Measurements from ENCODE around the gene CARMIL1. TPM values are rescaled to one million over a fixed set of nuclear protein-coding genes. Genes with fewer than 3 reads are reported as not detected.

Gene CARMIL1
- total RNA-seq, 2 donors from 2014 or later, result 28.7 to 31.6 TPM

GRCh38 chr6:25413207-25413905, 134.2 kb downstream of the CARMIL1 start:
- no peak overlapping the region for H3K9ac ChIP-seq (ENCODE audit: extremely low read depth, low read length, poor library complexity, severe bottlenecking)
- H3K36me3 ChIP-seq (ENCODE audit: control insufficient read depth, insufficient read depth, low read length), result no peaks in the 10 kb centered on the region
- DNase-seq, result no peak
- no peak overlapping the region for H3K4me3 ChIP-seq (ENCODE audit: low read length)
- H3K27ac Mint-ChIP-seq, result no peak overlapping the region
- TF ChIP-seq, protein P1, sequence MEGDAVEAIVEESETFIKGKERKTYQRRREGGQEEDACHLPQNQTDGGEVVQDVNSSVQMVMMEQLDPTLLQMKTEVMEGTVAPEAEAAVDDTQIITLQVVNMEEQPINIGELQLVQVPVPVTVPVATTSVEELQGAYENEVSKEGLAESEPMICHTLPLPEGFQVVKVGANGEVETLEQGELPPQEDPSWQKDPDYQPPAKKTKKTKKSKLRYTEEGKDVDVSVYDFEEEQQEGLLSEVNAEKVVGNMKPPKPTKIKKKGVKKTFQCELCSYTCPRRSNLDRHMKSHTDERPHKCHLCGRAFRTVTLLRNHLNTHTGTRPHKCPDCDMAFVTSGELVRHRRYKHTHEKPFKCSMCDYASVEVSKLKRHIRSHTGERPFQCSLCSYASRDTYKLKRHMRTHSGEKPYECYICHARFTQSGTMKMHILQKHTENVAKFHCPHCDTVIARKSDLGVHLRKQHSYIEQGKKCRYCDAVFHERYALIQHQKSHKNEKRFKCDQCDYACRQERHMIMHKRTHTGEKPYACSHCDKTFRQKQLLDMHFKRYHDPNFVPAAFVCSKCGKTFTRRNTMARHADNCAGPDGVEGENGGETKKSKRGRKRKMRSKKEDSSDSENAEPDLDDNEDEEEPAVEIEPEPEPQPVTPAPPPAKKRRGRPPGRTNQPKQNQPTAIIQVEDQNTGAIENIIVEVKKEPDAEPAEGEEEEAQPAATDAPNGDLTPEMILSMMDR (conservative IDR thresholded peaks at IDR 0.05), result no peak
- no peak overlapping the region for H3K27ac ChIP-seq (ENCODE audit: low read depth, low read length)
- no peaks in the 10 kb centered on the region for H3K27me3 ChIP-seq (ENCODE audit: control insufficient read depth, insufficient read depth, low read length, poor library complexity, severe bottlenecking)
- H3K27me3 Mint-ChIP-seq (ENCODE audit: insufficient read depth), result no peaks in the 10 kb centered on the region
- WGBS, 2 experiments (ENCODE audit: insufficient coverage in 1 of 2, insufficient read length in 1 of 2), result 84 to 86% methylated on average over 1 of the region's 1 CpG
- H3K4me1 Mint-ChIP-seq, result peaks cover 55% of the 10 kb centered on the region
- no peaks in the 10 kb centered on the region for H3K36me3 Mint-ChIP-seq (ENCODE audit: low read depth)
- peaks cover 2% of the 10 kb centered on the region for H3K9me3 Mint-ChIP-seq
- no peaks in the 10 kb centered on the region for H3K9me3 ChIP-seq (ENCODE audit: control insufficient read depth, low read length)
- no peak overlapping the region for H3K4me3 Mint-ChIP-seq
- peaks cover 21% of the 10 kb centered on the region for H3K4me1 ChIP-seq (ENCODE audit: control insufficient read depth, insufficient read depth, low read length)

GRCh38 chr6:25414168-25414567, 135.0 kb downstream of the CARMIL1 start:
- Mint-ChIP-seq H3K36me3 (ENCODE audit: low read depth) (no peaks in the 10 kb centered on the region), H3K27me3 (ENCODE audit: insufficient read depth) (no peaks in the 10 kb centered on the region), H3K4me3 (no peak overlapping the region), H3K4me1 (peaks cover 53% of the 10 kb centered on the region), H3K9me3 (peaks cover 9% of the 10 kb centered on the region), H3K27ac (peak overlapping the region; percentile 18)
- DNase-seq, result no peak
- Histone ChIP-seq H3K4me3 (ENCODE audit: low read length) (no peak overlapping the region), H3K9me3 (ENCODE audit: control insufficient read depth, low read length) (peaks cover 6% of the 10 kb centered on the region), H3K27ac (ENCODE audit: low read depth, low read length) (no peak overlapping the region), H3K9ac (ENCODE audit: extremely low read depth, low read length, poor library complexity, severe bottlenecking) (no peak overlapping the region), H3K36me3 (ENCODE audit: control insufficient read depth, insufficient read depth, low read length) (no peaks in the 10 kb centered on the region), H3K4me1 (ENCODE audit: control insufficient read depth, insufficient read depth, low read length) (peaks cover 17% of the 10 kb centered on the region), H3K27me3 (ENCODE audit: control insufficient read depth, insufficient read depth, low read length, poor library complexity, severe bottlenecking) (no peaks in the 10 kb centered on the region)
- WGBS, 2 experiments (ENCODE audit: insufficient coverage in 1 of 2, insufficient read length in 1 of 2), result 73% methylated on average over 1 of the region's 1 CpG
- TF ChIP-seq, protein P1 (conservative IDR thresholded peaks at IDR 0.05), result no peak

- Histone ChIP-seq H3K9ac (ENCODE audit: extremely low read depth, low read length, poor library complexity, severe bottlenecking) (no peak overlapping the region), H3K4me3 (ENCODE audit: low read length) (no peak overlapping the region), H3K9me3 (ENCODE audit: control insufficient read depth, low read length) (peaks cover 11% of the 10 kb centered on the region), H3K27ac (ENCODE audit: low read depth, low read length) (no peak overlapping the region), H3K27me3 (ENCODE audit: control insufficient read depth, insufficient read depth, low read length, poor library complexity, severe bottlenecking) (no peaks in the 10 kb centered on the region), H3K36me3 (ENCODE audit: control insufficient read depth, insufficient read depth, low read length) (no peaks in the 10 kb centered on the region), H3K4me1 (ENCODE audit: control insufficient read depth, insufficient read depth, low read length) (peaks cover 12% of the 10 kb centered on the region)
- Mint-ChIP-seq H3K4me1 (peaks cover 49% of the 10 kb centered on the region), H3K27ac (no peak overlapping the region), H3K27me3 (ENCODE audit: insufficient read depth) (no peaks in the 10 kb centered on the region), H3K4me3 (no peak overlapping the region), H3K9me3 (peaks cover 15% of the 10 kb centered on the region), H3K36me3 (ENCODE audit: low read depth) (peaks cover 4% of the 10 kb centered on the region)
- no peak for DNase-seq
- TF ChIP-seq, protein P1 (conservative IDR thresholded peaks at IDR 0.05), result no peak
These were observed 135.6 kb downstream of the CARMIL1 start for GRCh38 chr6:25414755-25415154.

Data from endodermal cell (in vitro differentiated cells).